ENCODE measurements around the gene UNC45A. TPM values are rescaled to one million over a fixed set of nuclear protein-coding genes. Genes with fewer than 3 reads are reported as not detected.

Gene UNC45A
- polyA plus RNA-seq, 1 donor (not counting 4 experiments of a cell fraction or from before 2014, with no cell fraction given): 63.1 TPM

DNA sequence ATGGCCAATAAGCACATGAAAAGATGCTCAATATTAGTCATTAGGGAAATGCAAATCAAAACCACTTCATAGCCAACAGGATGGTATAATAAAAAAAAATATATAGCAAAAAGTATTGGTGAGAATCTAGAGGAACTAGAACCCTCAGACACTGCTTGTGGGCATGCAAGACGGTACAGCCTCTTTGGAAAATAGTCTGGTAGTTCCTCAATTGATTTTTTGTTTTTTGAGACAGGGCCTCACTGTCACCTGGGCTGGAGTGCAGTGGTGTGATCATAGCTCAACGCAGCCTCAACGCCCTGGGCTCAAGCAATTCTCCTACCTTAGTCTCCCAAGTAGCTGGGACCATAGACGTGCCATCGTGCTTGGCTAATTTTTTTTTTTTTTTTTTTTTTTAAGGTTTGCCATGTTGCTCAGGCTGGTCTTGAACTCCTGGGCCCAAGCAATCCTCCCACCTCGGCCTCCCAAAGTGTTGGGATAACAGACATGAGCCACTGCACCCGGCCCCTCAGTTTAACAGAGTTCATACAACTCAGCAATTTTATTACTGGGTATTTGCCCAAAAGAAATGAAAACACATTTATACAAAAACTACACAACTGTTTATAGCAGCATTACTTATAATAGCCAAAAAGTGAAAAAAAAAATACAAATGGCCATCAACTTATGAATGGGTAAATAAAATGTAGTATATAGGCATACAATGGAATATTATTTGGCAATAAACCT lies 54.1 kb downstream of the UNC45A start:
- H3K9me3 ChIP-seq (ENCODE audit: control insufficient read depth, low read depth, low read length): no peaks in the 10 kb centered on the region
- H3K27me3 ChIP-seq (ENCODE audit: control insufficient read depth, extremely low read depth, insufficient read depth, low read length): no peaks in the 10 kb centered on the region
- dilution Hi-C loops (cut with MboI; ENCODE audit: extremely low pct_ligation_motif_present, low sequenced_read_pairs): no loop called here
- no peak overlapping the region for H3K9ac ChIP-seq (ENCODE audit: control insufficient read depth, extremely low read depth, insufficient read depth, low read length)
- peaks cover 4% of the 10 kb centered on the region for H3K9me1 ChIP-seq (ENCODE audit: control insufficient read depth, extremely low read depth, insufficient read depth, low read length)
- DNase-seq (ENCODE audit: low read depth, low spot score) (no peak), FAIRE-seq (no peak)
- H3K4me3 ChIP-seq (ENCODE audit: control insufficient read depth in 2 of 3, extremely low read depth in 1 of 3, insufficient read depth in 2 of 3, low read depth in 1 of 3, low read length in 3 of 3): no peak overlapping the region
- TF ChIP-seq, protein P1, sequence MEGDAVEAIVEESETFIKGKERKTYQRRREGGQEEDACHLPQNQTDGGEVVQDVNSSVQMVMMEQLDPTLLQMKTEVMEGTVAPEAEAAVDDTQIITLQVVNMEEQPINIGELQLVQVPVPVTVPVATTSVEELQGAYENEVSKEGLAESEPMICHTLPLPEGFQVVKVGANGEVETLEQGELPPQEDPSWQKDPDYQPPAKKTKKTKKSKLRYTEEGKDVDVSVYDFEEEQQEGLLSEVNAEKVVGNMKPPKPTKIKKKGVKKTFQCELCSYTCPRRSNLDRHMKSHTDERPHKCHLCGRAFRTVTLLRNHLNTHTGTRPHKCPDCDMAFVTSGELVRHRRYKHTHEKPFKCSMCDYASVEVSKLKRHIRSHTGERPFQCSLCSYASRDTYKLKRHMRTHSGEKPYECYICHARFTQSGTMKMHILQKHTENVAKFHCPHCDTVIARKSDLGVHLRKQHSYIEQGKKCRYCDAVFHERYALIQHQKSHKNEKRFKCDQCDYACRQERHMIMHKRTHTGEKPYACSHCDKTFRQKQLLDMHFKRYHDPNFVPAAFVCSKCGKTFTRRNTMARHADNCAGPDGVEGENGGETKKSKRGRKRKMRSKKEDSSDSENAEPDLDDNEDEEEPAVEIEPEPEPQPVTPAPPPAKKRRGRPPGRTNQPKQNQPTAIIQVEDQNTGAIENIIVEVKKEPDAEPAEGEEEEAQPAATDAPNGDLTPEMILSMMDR (optimal IDR thresholded peaks at IDR 0.05 in 1 of 3, IDR thresholded peaks at IDR 0.05 in 1 of 3, conservative IDR thresholded peaks at IDR 0.05 in 1 of 3; ENCODE audit: extremely low read depth in 1 of 3, insufficient read depth in 2 of 3, low read length in 3 of 3): no peak
- no peak for TF ChIP-seq EZH2 (IDR thresholded peaks at IDR 0.05; ENCODE audit: low read length)
- H3K36me3 ChIP-seq (ENCODE audit: control insufficient read depth in 2 of 2, extremely low read depth in 1 of 2, insufficient read depth in 2 of 2, low read length in 2 of 2): peaks cover 0 to 6% of the 10 kb centered on the region in 2 experiments
- peaks cover 97% of the 10 kb centered on the region for H3K79me2 ChIP-seq (ENCODE audit: control insufficient read depth, insufficient read depth, low read length)
- no peak overlapping the region for H3K4me2 ChIP-seq (ENCODE audit: control insufficient read depth, extremely low read depth, insufficient read depth, low read depth, low read length)
- H2AFZ ChIP-seq (ENCODE audit: control insufficient read depth, low read length): no peak overlapping the region
- no peaks in the 10 kb centered on the region for H4K20me1 ChIP-seq (ENCODE audit: control insufficient read depth, extremely low read depth, insufficient read depth, low read length)
- H3K27ac ChIP-seq (ENCODE audit: control insufficient read depth, insufficient read depth, low read length): no peak overlapping the region
- peaks cover 7% of the 10 kb centered on the region for H3K4me1 ChIP-seq (ENCODE audit: control insufficient read depth, extremely low read depth, insufficient read depth, low read length)

DNA sequence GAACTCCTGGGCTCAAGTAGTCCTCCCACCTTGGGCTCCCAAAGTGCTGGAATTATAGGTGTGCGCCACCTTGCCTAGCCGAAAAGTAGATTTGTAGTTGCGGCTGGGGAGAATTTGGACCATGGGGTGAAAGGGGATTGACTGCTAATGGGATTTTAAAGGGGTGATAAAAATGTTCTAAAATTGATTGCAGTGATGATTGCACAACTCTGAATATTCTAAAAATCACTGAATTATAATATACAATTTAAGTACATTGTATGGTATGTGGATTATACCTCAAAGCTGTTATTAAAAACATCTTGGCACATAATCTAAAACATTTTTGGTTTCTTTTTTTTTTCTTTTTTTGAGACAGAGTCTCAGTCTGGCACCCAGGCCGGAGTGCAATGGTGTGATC lies 55.4 kb downstream of the UNC45A start:
- peaks cover 88% of the 10 kb centered on the region for H3K79me2 ChIP-seq (ENCODE audit: control insufficient read depth, insufficient read depth, low read length)
- H3K27me3 ChIP-seq (ENCODE audit: control insufficient read depth, extremely low read depth, insufficient read depth, low read length): no peaks in the 10 kb centered on the region
- H3K9me1 ChIP-seq (ENCODE audit: control insufficient read depth, extremely low read depth, insufficient read depth, low read length): no peaks in the 10 kb centered on the region
- TF ChIP-seq, protein P1 (optimal IDR thresholded peaks at IDR 0.05 in 1 of 3, IDR thresholded peaks at IDR 0.05 in 1 of 3, conservative IDR thresholded peaks at IDR 0.05 in 1 of 3; ENCODE audit: extremely low read depth in 1 of 3, insufficient read depth in 2 of 3, low read length in 3 of 3): no peak
- no peak for TF ChIP-seq EZH2 (IDR thresholded peaks at IDR 0.05; ENCODE audit: low read length)
- H3K9me3 ChIP-seq (ENCODE audit: control insufficient read depth, low read depth, low read length): no peaks in the 10 kb centered on the region
- H4K20me1 ChIP-seq (ENCODE audit: control insufficient read depth, extremely low read depth, insufficient read depth, low read length): no peaks in the 10 kb centered on the region
- H3K9ac ChIP-seq (ENCODE audit: control insufficient read depth, extremely low read depth, insufficient read depth, low read length): no peak overlapping the region
- dilution Hi-C loops (cut with MboI; ENCODE audit: extremely low pct_ligation_motif_present, low sequenced_read_pairs): no loop called here
- H3K4me3 ChIP-seq (ENCODE audit: control insufficient read depth in 2 of 3, extremely low read depth in 1 of 3, insufficient read depth in 2 of 3, low read depth in 1 of 3, low read length in 3 of 3): no peak overlapping the region
- H2AFZ ChIP-seq (ENCODE audit: control insufficient read depth, low read length): no peak overlapping the region
- FAIRE-seq (no peak), DNase-seq (ENCODE audit: low read depth, low spot score) (no peak)
- H3K4me2 ChIP-seq (ENCODE audit: control insufficient read depth, extremely low read depth, insufficient read depth, low read depth, low read length): no peak overlapping the region
- no peak overlapping the region for H3K27ac ChIP-seq (ENCODE audit: control insufficient read depth, insufficient read depth, low read length)
- H3K36me3 ChIP-seq (ENCODE audit: control insufficient read depth in 2 of 2, extremely low read depth in 1 of 2, insufficient read depth in 2 of 2, low read length in 2 of 2): no peaks in the 10 kb centered on the region
- peaks cover 7% of the 10 kb centered on the region for H3K4me1 ChIP-seq (ENCODE audit: control insufficient read depth, extremely low read depth, insufficient read depth, low read length)

Data from keratinocyte (primary cell).